OCI-LY7 (cell line): ENCODE measurements around the gene PERP. TPM values are rescaled to one million over a fixed set of nuclear protein-coding genes. Genes with fewer than 3 reads are reported as not detected.

Experiments used
- BruUV-seq: library from RNA; stranded (reverse); fragments of 400-500 nt; replicated peaks from 2 replicates; lab custom pipeline; 2021; lab: Mats Ljungman, UMichigan
- CTCF ChIA-PET: fragments of 300-600 bp; sonication (Branson Sonifier 250); formaldehyde crosslinking; loops from one replicate; lab custom pipeline; 2022; ENCODE audit warnings: antibody characterized with exemption; ENCODE audit not compliant: unreplicated experiment; lab: Charles Lee
- POLR2A ChIA-PET: fragments of 300-600 bp; sonication (Branson Sonifier 250); formaldehyde crosslinking; loops from one replicate; lab custom pipeline; 2022; ENCODE audit warnings: antibody characterized with exemption; lab: Charles Lee
- DNase-seq: peaks from one replicate; pipeline ENCODE4 v3.0.0-alpha.2; 2015; ENCODE audit warnings: low spot score
- H2AFZ ChIP-seq: fragments of 200-600 bp; sonication (generic), shearing (Covaris generic); 2 replicates; pipeline ENCODE4 v1.6.1; 2014; ENCODE audit warnings: mild to moderate bottlenecking, antibody characterized with exemption, low read length, moderate library complexity
- H3K27ac ChIP-seq: fragments of 200-600 bp; sonication (generic); 2 replicates; pipeline ENCODE4 v1.5.1; 2014; ENCODE audit warnings: mixed run types, low read depth, mild to moderate bottlenecking, moderate library complexity, low read length, inconsistent platforms; ENCODE audit not compliant: poor library complexity, severe bottlenecking
- H3K36me3 ChIP-seq: fragments of 200-600 bp; sonication (generic); 2 replicates; pipeline ENCODE4 v1.6.1; 2014; ENCODE audit warnings: mild to moderate bottlenecking, antibody characterized with exemption, low read length, moderate library complexity, mixed read lengths; ENCODE audit not compliant: insufficient read depth
- H3K4me1 ChIP-seq: fragments of 200-600 bp; sonication (generic); 2 replicates; pipeline ENCODE4 v1.5.1; 2014; ENCODE audit warnings: mild to moderate bottlenecking, low read length; ENCODE audit not compliant: insufficient read depth, poor library complexity, severe bottlenecking
- H3K4me2 ChIP-seq: fragments of 200-600 bp; sonication (generic); 2 replicates; pipeline ENCODE4 v1.6.1; 2014; ENCODE audit warnings: mild to moderate bottlenecking, low read length
- H3K4me3 ChIP-seq: fragments of 200-600 bp; sonication (generic); 2 replicates; pipeline ENCODE4 v1.5.1; 2014; ENCODE audit warnings: mild to moderate bottlenecking, low read depth, low read length; ENCODE audit not compliant: poor library complexity, severe bottlenecking
- H3K79me2 ChIP-seq: fragments of 200-600 bp; sonication (generic); 2 replicates; pipeline ENCODE4 v1.6.1; 2016; ENCODE audit warnings: low read depth, mild to moderate bottlenecking, low read length, moderate library complexity, mixed read lengths; ENCODE audit not compliant: insufficient read depth
- H3K9me2 ChIP-seq: fragments of 200-600 bp; sonication (generic); 2 replicates; pipeline ENCODE4 v1.6.1; 2016; ENCODE audit warnings: mild to moderate bottlenecking, low read length, mixed read lengths; ENCODE audit not compliant: insufficient read depth
- H3K9me3 ChIP-seq: fragments of 200-600 bp; sonication (generic); 2 replicates; pipeline ENCODE4 v1.6.1; 2014; ENCODE audit warnings: mild to moderate bottlenecking, mixed run types, low read length, mixed read lengths
- H4K20me1 ChIP-seq: fragments of 200-600 bp; sonication (generic); 2 replicates; pipeline ENCODE4 v1.6.1; 2014; ENCODE audit warnings: mild to moderate bottlenecking, antibody characterized with exemption, low read length, moderate library complexity, mixed read lengths; ENCODE audit not compliant: insufficient read depth
- EZH2phosphoT487 ChIP-seq: fragments of 200-600 bp; sonication (generic); IDR thresholded peaks from 2 replicates; pipeline ENCODE4 v1.6.1; 2018; ENCODE audit warnings: low read depth, borderline replicate concordance, mild to moderate bottlenecking, mixed run types, antibody characterized with exemption, low read length, moderate library complexity, mixed read lengths
- intact Hi-C: fragments of 100-400 bp; cut with micrococcal nuclease; formaldehyde crosslinking; loops from one replicate; pipeline ENCODE4 v1.10.0; 2022; ENCODE audit not compliant: unreplicated experiment
- total RNA-seq, 2 experiments: library from RNA; depleted of rRNA in 1 of 2; stranded (reverse); fragments of >200 nt in 1 of 2; shearing (Covaris generic) in 1 of 2; gene quantifications; 2 replicates each; pipeline ENCODE4 v1.2.3, GENCODE V29; 2014 to 2022
- TF ChIP-seq, protein P1 (sequence below): fragments of 200-600 bp; sonication (generic); conservative IDR thresholded peaks from 2 replicates; pipeline ENCODE4 v1.5.1; 2014; ENCODE audit warnings: mild to moderate bottlenecking, antibody characterized with exemption, low read length, moderate library complexity, mixed read lengths

PERP gene
- total RNA-seq, 2 experiments from 2014 or later, result not detected

- no peak overlapping the region for H3K4me2 ChIP-seq
- H3K4me1 ChIP-seq, result no peaks in the 10 kb centered on the region
- H3K79me2 ChIP-seq, result no peaks in the 10 kb centered on the region
- ChIA-PET POLR2A (no interaction called here), CTCF (no interaction called here)
- H3K27ac ChIP-seq, result no peak overlapping the region
- H3K4me3 ChIP-seq, result no peak overlapping the region
- intact Hi-C loops, result no loop called here
- TF ChIP-seq, protein P1, sequence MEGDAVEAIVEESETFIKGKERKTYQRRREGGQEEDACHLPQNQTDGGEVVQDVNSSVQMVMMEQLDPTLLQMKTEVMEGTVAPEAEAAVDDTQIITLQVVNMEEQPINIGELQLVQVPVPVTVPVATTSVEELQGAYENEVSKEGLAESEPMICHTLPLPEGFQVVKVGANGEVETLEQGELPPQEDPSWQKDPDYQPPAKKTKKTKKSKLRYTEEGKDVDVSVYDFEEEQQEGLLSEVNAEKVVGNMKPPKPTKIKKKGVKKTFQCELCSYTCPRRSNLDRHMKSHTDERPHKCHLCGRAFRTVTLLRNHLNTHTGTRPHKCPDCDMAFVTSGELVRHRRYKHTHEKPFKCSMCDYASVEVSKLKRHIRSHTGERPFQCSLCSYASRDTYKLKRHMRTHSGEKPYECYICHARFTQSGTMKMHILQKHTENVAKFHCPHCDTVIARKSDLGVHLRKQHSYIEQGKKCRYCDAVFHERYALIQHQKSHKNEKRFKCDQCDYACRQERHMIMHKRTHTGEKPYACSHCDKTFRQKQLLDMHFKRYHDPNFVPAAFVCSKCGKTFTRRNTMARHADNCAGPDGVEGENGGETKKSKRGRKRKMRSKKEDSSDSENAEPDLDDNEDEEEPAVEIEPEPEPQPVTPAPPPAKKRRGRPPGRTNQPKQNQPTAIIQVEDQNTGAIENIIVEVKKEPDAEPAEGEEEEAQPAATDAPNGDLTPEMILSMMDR, result no peak
- no peak for TF ChIP-seq EZH2phosphoT487
- H3K36me3 ChIP-seq, result no peaks in the 10 kb centered on the region
- H4K20me1 ChIP-seq, result no peaks in the 10 kb centered on the region
- H2AFZ ChIP-seq, result no peak overlapping the region
- DNase-seq, result no peak
- BruUV-seq, result no TSS peak
- H3K9me2 ChIP-seq, result no peaks in the 10 kb centered on the region
- no peaks in the 10 kb centered on the region for H3K9me3 ChIP-seq
Measured at GRCh38 chr6:138054982-138055381, 52.2 kb downstream of the PERP start.

DNA sequence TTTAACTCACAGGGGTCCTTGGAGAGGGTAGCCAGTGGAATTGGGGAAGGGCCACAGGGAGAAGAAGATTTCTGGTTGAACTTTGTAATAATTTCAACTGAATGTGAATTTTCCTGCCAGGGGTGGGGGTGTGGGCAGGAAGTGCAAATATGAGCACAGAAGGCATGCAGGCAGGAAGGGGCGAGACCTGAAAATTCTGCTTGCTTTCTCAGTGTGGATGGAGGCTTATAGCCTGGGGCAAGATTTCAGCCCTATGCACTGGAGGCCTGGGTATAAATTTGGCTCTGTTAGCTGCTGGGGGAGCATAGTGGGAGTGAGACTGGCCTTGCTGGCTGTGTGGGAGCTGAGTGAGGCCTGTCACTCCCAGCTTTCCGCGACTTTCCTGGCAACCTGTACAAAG is 54.4 kb downstream of the PERP start:
- no peak for DNase-seq
- H4K20me1 ChIP-seq, result no peaks in the 10 kb centered on the region
- TF ChIP-seq, protein P1, result no peak
- no peak for TF ChIP-seq EZH2phosphoT487
- intact Hi-C loops, result no loop called here
- H3K79me2 ChIP-seq, result no peaks in the 10 kb centered on the region
- H3K36me3 ChIP-seq, result no peaks in the 10 kb centered on the region
- no peak overlapping the region for H3K4me2 ChIP-seq
- no peak overlapping the region for H2AFZ ChIP-seq
- no TSS peak for BruUV-seq
- no peak overlapping the region for H3K4me3 ChIP-seq
- no peak overlapping the region for H3K27ac ChIP-seq
- H3K9me3 ChIP-seq, result no peaks in the 10 kb centered on the region
- CTCF ChIA-PET, result no interaction called here
- H3K9me2 ChIP-seq, result no peaks in the 10 kb centered on the region
- no peaks in the 10 kb centered on the region for H3K4me1 ChIP-seq
- POLR2A ChIA-PET, result no interaction called here

DNA sequence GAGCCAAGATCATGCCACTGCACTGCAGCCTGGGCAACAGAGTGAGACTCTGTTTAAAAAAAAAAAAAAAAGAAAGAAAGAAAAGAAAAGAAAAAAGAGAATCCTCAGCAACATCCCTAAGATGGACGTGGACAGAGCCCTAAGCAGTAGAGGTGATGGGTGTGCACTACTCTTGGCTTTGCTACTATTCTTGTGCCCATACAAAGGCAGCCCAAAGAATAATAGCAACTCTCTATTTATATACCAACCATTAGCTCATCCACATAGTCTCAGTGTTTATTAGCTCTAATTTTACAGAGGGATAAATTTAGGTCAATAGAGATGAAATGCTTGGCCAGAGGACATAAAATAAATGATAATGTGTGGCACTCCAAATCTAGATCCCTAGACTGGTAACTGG is 62.2 kb downstream of the PERP start:
- TF ChIP-seq, protein P1, result no peak
- no peak for TF ChIP-seq EZH2phosphoT487
- H2AFZ ChIP-seq, result no peak overlapping the region
- no peak overlapping the region for H3K27ac ChIP-seq
- CTCF ChIA-PET, result no interaction called here
- H3K9me3 ChIP-seq, result peaks cover 5% of the 10 kb centered on the region; the same call in 1 of the 2 replicates
- POLR2A ChIA-PET, result interaction anchor here (1.1 kb wide), 1 partner anchor 11 kb away, joined by 4 read pairs; no protein-coding TSS in a partner anchor
- no peaks in the 10 kb centered on the region for H3K9me2 ChIP-seq
- H4K20me1 ChIP-seq, result no peaks in the 10 kb centered on the region
- no TSS peak for BruUV-seq
- DNase-seq, result no peak
- no peak overlapping the region for H3K4me3 ChIP-seq
- H3K36me3 ChIP-seq, result no peaks in the 10 kb centered on the region
- H3K4me1 ChIP-seq, result no peaks in the 10 kb centered on the region
- intact Hi-C loops, result no loop called here
- no peak overlapping the region for H3K4me2 ChIP-seq
- H3K79me2 ChIP-seq, result no peaks in the 10 kb centered on the region
